Measurements from ENCODE around the gene MSH2.
"Not testable (repeated sequence)": the region's sequence is repeated elsewhere in the genome, so short reads cannot be mapped to it uniquely, and the experiment has no call there.

The MSH2 gene

GRCh38 chr2:47402805-47403608, at the start of gene MSH2:
Gene MSH2, plus strand, starts transcription at chr2:47403156. Its CDS starts 36 bp downstream, at chr2:47403192.
- peak; percentile 93 for DNase-seq

- no peak for DNase-seq
Measured at GRCh38 chr2:47354013-47354847, 48.7 kb upstream of the MSH2 start.

GRCh38 chr2:47354848-47355204, 48.1 kb upstream of the MSH2 start:
- DNase-seq: no peak

- no peak for DNase-seq
Measured at GRCh38 chr2:47357483-47357882, 45.5 kb upstream of the MSH2 start.

GRCh38 chr2:47359375-47359868, 43.5 kb upstream of the MSH2 start:
- no peak for DNase-seq

GRCh38 chr2:47360283-47360682, 42.7 kb upstream of the MSH2 start:
- DNase-seq: no peak

- DNase-seq: no peak
Measured at GRCh38 chr2:47360927-47361326, 42.0 kb upstream of the MSH2 start.

- DNase-seq: not testable (repeated sequence)
Measured at GRCh38 chr2:47361505-47362229, 41.3 kb upstream of the MSH2 start.

GRCh38 chr2:47373747-47374146, 29.2 kb upstream of the MSH2 start:
- no peak for DNase-seq

GRCh38 chr2:47375307-47375706, 27.6 kb upstream of the MSH2 start:
- no peak for DNase-seq

GRCh38 chr2:47379384-47379783, 23.6 kb upstream of the MSH2 start:
- no peak for DNase-seq

- DNase-seq: no peak
Measured at GRCh38 chr2:47381408-47381807, 21.5 kb upstream of the MSH2 start.

- DNase-seq: no peak
Measured at GRCh38 chr2:47386551-47386950, 16.4 kb upstream of the MSH2 start.

- no peak for DNase-seq
Measured at GRCh38 chr2:47388888-47389287, 14.1 kb upstream of the MSH2 start.

- no peak for DNase-seq
Measured at GRCh38 chr2:47389692-47390091, 13.3 kb upstream of the MSH2 start.

GRCh38 chr2:47401789-47402554, 984 bp upstream of the MSH2 start:
- no peak for DNase-seq

- no peak for DNase-seq
Measured at GRCh38 chr2:47402555-47402804, 476 bp upstream of the MSH2 start.

- DNase-seq: no peak
Measured at GRCh38 chr2:47403609-47404193, 745 bp downstream of the MSH2 start.

GRCh38 chr2:47404356-47404755, 1.4 kb downstream of the MSH2 start:
- no peak for DNase-seq

GRCh38 chr2:47405757-47406156, 2.8 kb downstream of the MSH2 start:
- no peak for DNase-seq

GRCh38 chr2:47406649-47407330, 3.8 kb downstream of the MSH2 start:
- not testable (repeated sequence) for DNase-seq

- DNase-seq: not testable (repeated sequence)
Measured at GRCh38 chr2:47407976-47408375, 5.0 kb downstream of the MSH2 start.
